IPS-11a (cell line): ENCODE measurements around the gene ABCA1.
"Not testable (repeated sequence)": the region's sequence is repeated elsewhere in the genome, so short reads cannot be mapped to it uniquely, and the experiment has no call there.

Experiments used
- H3K4me3 ChIP-seq: one replicate; pipeline ENCODE4 v1.5.1; 2013; ENCODE audit warnings: low read depth, low read length, control low read depth

Gene ABCA1

GRCh38 chr9:104927912-104928740 lies at the start of gene ABCA1:
Gene ABCA1 (minus strand): TSS chr9:104928155. CDS start chr9:104903679, 24,476 bp downstream.
- H3K4me3 ChIP-seq = peak within 1 kb of the TSS; percentile 77

GRCh38 chr9:104977580-104977979 lies 49.6 kb upstream of the ABCA1 start:
- H3K4me3 ChIP-seq = no peak overlapping the region

- H3K4me3 ChIP-seq = no peak overlapping the region
These were observed 49.2 kb upstream of the ABCA1 start for GRCh38 chr9:104977168-104977567.

GRCh38 chr9:104975966-104976595 lies 48.1 kb upstream of the ABCA1 start:
- not testable (repeated sequence) for H3K4me3 ChIP-seq

GRCh38 chr9:104974053-104974962 lies 46.4 kb upstream of the ABCA1 start:
- H3K4me3 ChIP-seq = no peak overlapping the region

- H3K4me3 ChIP-seq = no peak overlapping the region
These were observed 44.4 kb upstream of the ABCA1 start for GRCh38 chr9:104972242-104972866.

GRCh38 chr9:104971511-104971910 lies 43.6 kb upstream of the ABCA1 start:
- no peak overlapping the region for H3K4me3 ChIP-seq

GRCh38 chr9:104970271-104970987 lies 42.5 kb upstream of the ABCA1 start:
- H3K4me3 ChIP-seq = no peak overlapping the region

- no peak overlapping the region for H3K4me3 ChIP-seq
These were observed 41.2 kb upstream of the ABCA1 start for GRCh38 chr9:104969116-104969515.

GRCh38 chr9:104968025-104968982 lies 40.3 kb upstream of the ABCA1 start:
- peak overlapping the region; percentile 72 for H3K4me3 ChIP-seq

GRCh38 chr9:104963076-104963475 lies 35.1 kb upstream of the ABCA1 start:
- no peak overlapping the region for H3K4me3 ChIP-seq

- H3K4me3 ChIP-seq = no peak overlapping the region
These were observed 33.9 kb upstream of the ABCA1 start for GRCh38 chr9:104961701-104962359.

- H3K4me3 ChIP-seq = no peak overlapping the region
These were observed 33.3 kb upstream of the ABCA1 start for GRCh38 chr9:104961238-104961637.

GRCh38 chr9:104960662-104961061 lies 32.7 kb upstream of the ABCA1 start:
- no peak overlapping the region for H3K4me3 ChIP-seq

GRCh38 chr9:104958751-104959150 lies 30.8 kb upstream of the ABCA1 start:
- H3K4me3 ChIP-seq = no peak overlapping the region

GRCh38 chr9:104958006-104958405 lies 30.1 kb upstream of the ABCA1 start:
- not testable (repeated sequence) for H3K4me3 ChIP-seq

- no peak overlapping the region for H3K4me3 ChIP-seq
These were observed 23.5 kb upstream of the ABCA1 start for GRCh38 chr9:104951487-104951886.

- no peak overlapping the region for H3K4me3 ChIP-seq
These were observed 22.9 kb upstream of the ABCA1 start for GRCh38 chr9:104950838-104951237.

GRCh38 chr9:104948277-104948676 lies 20.3 kb upstream of the ABCA1 start:
- H3K4me3 ChIP-seq = no peak overlapping the region
